Naive B cell (primary cell): ENCODE results near the gene LRMDA. TPM values are rescaled to one million over a fixed set of nuclear protein-coding genes. Genes with fewer than 3 reads are reported as not detected.
A peak's percentile ranks its signal among the peaks of the same experiment; 100 is the strongest.

Source experiments
- ATAC-seq, 2 donors: fragments of 150-1000 bp; cut with Tn5 transposase; 2 replicates each; pipeline ENCODE4 v1.10.0; 2021; ENCODE audit warnings: low read depth in 2 of 2, mild to moderate bottlenecking in 2 of 2, moderate library complexity in 2 of 2
- DNase-seq: peaks from one replicate; pipeline ENCODE4 v3.0.0; 2022
- H3K27ac Mint-ChIP-seq, 6 donors: one replicate each; pipeline ENCODE4 v1.8.0; 2020 to 2022; ENCODE audit warnings: mild to moderate bottlenecking in 6 of 6, mixed read lengths in 6 of 6, moderate library complexity in 5 of 6, inconsistent platforms in 2 of 6
- H3K27me3 Mint-ChIP-seq, 3 donors: one replicate each; pipeline ENCODE4 v1.8.0; 2021 to 2022; ENCODE audit warnings: mixed read lengths in 3 of 3, mild to moderate bottlenecking in 1 of 3
- H3K36me3 Mint-ChIP-seq, 2 donors: one replicate each; pipeline ENCODE4 v1.8.0; 2020 to 2022; ENCODE audit warnings: mixed read lengths in 2 of 2, inconsistent platforms in 1 of 2, mild to moderate bottlenecking in 1 of 2
- H3K4me1 Mint-ChIP-seq, 3 donors: one replicate each; pipeline ENCODE4 v1.8.0; 2020 to 2022; ENCODE audit warnings: mixed read lengths in 3 of 3, inconsistent platforms in 1 of 3, mild to moderate bottlenecking in 1 of 3, moderate library complexity in 1 of 3
- H3K4me3 Mint-ChIP-seq, 8 donors: one replicate each; pipeline ENCODE4 v1.8.0; 2020 to 2022; ENCODE audit warnings: mild to moderate bottlenecking in 8 of 8, mixed read lengths in 8 of 8, moderate library complexity in 8 of 8, inconsistent platforms in 2 of 8
- H3K9me3 Mint-ChIP-seq, 7 donors: one replicate each; pipeline ENCODE4 v1.8.0; 2020 to 2022; ENCODE audit warnings: mixed read lengths in 7 of 7, mild to moderate bottlenecking in 5 of 7, inconsistent platforms in 2 of 7, moderate library complexity in 1 of 7
- polyA plus RNA-seq, 6 donors: library from polyadenylated mRNA; unstranded; fragments of 300-500 nt; fragmentation: Illumina TruSeq; gene quantifications; one replicate each; pipeline ENCODE4 v1.2.3, GENCODE V29; 2021; ENCODE audit warnings: low read depth in 6 of 6

The LRMDA gene
- 1 to 10 TPM in 1 of 6 donors, not detected in 5; 2.1 TPM for polyA plus RNA-seq

DNA sequence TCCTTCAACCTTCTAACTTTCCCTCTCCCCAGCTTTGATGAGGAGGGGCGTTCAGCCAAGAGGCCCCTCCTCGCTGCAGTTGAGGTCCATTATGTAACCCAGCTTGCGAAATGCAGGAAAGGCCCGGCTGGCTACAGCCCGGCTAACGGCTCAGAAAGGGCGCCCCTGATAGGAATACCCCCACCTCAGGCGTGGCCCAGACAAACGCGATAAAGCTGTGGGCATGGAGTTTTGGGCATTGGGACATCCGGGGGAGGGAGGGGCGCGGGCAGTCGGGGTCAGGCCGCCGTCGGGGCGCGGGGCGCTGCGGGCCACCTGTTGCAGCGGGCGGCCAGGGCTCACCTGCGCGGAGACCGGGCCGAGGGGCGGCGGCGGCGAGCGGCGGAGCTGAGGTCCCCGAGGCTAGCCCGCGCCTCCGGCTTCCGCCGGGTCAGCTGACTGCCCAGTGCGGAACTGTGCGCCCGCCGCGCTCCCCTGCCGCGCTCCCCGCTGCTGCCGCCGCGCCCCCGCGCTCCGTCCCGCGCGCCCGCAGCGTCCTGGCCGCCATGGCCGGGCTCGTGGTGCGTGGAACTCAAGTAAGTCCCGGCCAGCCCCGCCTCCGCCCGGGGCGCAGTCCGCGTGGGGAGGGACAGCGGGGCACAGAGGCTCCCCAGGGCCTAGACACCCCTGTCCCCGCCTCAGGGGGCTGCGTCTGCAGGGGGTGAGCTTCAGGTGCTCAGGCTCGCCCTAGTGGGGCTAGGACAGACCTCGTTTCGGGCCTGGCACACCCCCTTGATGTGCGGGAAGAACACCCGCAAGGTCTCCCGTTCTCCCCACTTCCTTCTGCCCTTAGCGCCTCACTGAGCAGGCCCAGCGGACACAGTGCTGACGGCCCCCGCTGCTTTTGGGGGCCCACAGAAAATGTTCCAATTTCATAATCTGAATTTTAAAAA lies at the start of gene LRMDA:
LRMDA (plus strand) TSS at position 445 of the 932 bp plus-strand sequence.
- Mint-ChIP-seq H3K27ac (peak within 1 kb of the TSS in 2 of 6 donors; percentile 2 to 22), H3K9me3 (no peaks in the 10 kb centered on the region), H3K36me3 (no peaks in the 10 kb centered on the region), H3K27me3 (peaks cover 62 to 72% (median 69%) of the 10 kb centered on the region in 3 donors), H3K4me1 (peaks cover 3 to 19% (median 15%) of the 10 kb centered on the region in 3 donors), H3K4me3 (peak within 1 kb of the TSS in 6 of 8 donors; percentile 59 to 87 (median 72))
- no peak for ATAC-seq
- DNase-seq = no peak

DNA sequence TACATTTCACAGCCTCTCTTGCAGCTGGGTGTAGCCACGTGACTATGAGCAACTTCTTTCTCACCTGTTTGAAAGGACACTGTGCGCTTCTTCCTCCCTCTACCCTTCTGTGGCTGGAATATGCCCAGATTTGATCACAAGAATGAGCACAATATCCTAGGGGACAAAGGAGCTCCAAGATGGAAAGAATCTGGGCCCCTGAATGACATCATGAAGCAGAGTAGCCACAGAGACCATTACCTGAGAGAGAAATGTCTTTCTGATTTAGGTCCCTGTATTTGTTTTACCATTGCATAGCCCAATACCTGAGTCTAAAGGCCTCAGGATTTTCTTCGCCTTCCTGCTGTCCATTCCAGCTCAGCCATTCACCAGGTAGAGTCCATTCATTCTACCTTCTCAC lies 45.3 kb upstream of the LRMDA start:
- Mint-ChIP-seq H3K4me3 (no peak overlapping the region), H3K27me3 (peaks cover 40 to 67% (median 67%) of the 10 kb centered on the region in 3 donors), H3K4me1 (no peaks in the 10 kb centered on the region), H3K36me3 (peaks cover 11 to 14% of the 10 kb centered on the region in 2 donors), H3K9me3 (peaks cover 0 to 18% (median 11%) of the 10 kb centered on the region in 7 donors), H3K27ac (no peak overlapping the region)
- no peak for ATAC-seq
- DNase-seq = no peak

DNA sequence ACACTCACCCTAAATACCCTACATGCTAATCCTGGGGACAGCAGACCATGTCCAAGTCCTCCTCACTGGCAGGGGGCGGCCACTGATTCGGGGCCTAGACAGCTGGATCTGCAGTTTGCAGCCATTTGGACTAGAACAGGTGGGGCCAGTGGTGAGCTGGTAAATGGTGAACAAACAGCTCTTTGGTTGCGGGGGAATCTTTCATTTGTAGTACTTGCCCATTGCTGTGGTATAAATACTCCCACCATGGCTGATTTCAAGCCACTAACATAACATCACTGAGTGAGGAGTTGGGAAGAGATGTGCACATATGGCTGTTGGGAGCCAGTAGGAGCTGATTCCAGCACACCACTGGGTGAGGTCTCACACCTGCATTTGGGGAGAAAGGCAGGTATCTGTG lies 43.3 kb upstream of the LRMDA start:
- DNase-seq (no peak), ATAC-seq (no peak)
- H3K9me3 Mint-ChIP-seq = peaks cover 0 to 18% (median 11%) of the 10 kb centered on the region in 7 donors
- no peak overlapping the region for H3K4me3 Mint-ChIP-seq
- H3K4me1 Mint-ChIP-seq = no peaks in the 10 kb centered on the region
- no peak overlapping the region for H3K27ac Mint-ChIP-seq
- H3K36me3 Mint-ChIP-seq = peaks cover 11 to 14% of the 10 kb centered on the region in 2 donors
- H3K27me3 Mint-ChIP-seq = peaks cover 53 to 81% (median 76%) of the 10 kb centered on the region in 3 donors

DNA sequence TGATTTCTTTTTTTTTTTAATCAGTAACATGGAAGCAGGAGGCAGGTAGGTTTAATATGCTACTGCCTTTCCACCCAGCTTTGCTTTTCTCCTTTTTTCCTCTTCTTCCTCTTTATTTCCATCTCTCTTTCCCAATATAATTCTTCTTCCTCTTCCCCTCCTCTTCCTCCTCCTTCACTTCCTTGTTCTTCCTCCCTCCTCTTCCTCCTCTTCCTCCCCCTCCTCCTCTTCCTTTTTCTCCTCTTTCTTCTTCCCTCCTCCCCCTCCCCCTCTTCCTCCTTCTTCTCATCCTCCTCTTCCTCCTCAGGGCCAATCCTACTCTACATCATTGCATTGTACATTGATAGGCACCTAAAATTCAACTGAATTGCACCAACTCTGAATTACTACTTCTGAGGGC lies 41.2 kb upstream of the LRMDA start:
- ATAC-seq (no peak), DNase-seq (no peak)
- no peak overlapping the region for H3K27ac Mint-ChIP-seq
- peaks cover 6 to 8% (median 6%) of the 10 kb centered on the region in 3 donors for H3K4me1 Mint-ChIP-seq
- peaks cover 0 to 18% (median 11%) of the 10 kb centered on the region in 7 donors for H3K9me3 Mint-ChIP-seq
- H3K27me3 Mint-ChIP-seq = peaks cover 72 to 81% (median 75%) of the 10 kb centered on the region in 3 donors
- no peak overlapping the region for H3K4me3 Mint-ChIP-seq
- H3K36me3 Mint-ChIP-seq = peaks cover 15 to 22% of the 10 kb centered on the region in 2 donors

DNA sequence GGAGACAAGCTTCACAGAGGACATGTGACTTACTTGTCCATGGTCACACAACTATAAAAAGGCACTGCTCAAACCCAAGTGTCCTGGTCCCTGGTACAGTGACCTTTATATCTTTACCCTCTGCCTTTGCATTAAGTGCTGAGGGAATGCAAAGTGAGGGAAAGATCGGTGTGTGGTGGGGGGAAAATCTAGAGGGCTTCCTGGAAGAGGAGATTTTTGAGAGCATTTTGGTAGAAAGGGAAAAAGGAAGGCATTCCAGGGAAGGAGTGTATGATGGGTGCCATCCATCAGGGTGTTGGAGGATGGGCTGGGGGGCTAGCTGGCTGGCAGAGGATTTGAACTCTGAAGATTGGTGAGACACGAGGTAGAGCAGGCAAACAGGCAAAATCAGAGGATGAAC lies 39.2 kb upstream of the LRMDA start:
- ATAC-seq (no peak), DNase-seq (no peak)
- no peak overlapping the region for H3K4me3 Mint-ChIP-seq
- H3K9me3 Mint-ChIP-seq = peaks cover 0 to 4% (median 0%) of the 10 kb centered on the region in 7 donors
- no peak overlapping the region for H3K27ac Mint-ChIP-seq
- H3K36me3 Mint-ChIP-seq = peaks cover 4 to 11% of the 10 kb centered on the region in 2 donors
- H3K27me3 Mint-ChIP-seq = peaks cover 59 to 65% (median 63%) of the 10 kb centered on the region in 3 donors
- peaks cover 7 to 11% (median 7%) of the 10 kb centered on the region in 3 donors for H3K4me1 Mint-ChIP-seq

- Mint-ChIP-seq H3K4me1 (peaks cover 7 to 15% (median 7%) of the 10 kb centered on the region in 3 donors), H3K36me3 (peaks cover 4 to 11% of the 10 kb centered on the region in 2 donors), H3K4me3 (no peak overlapping the region), H3K9me3 (peaks cover 0 to 4% (median 0%) of the 10 kb centered on the region in 7 donors), H3K27ac (no peak overlapping the region), H3K27me3 (peaks cover 54 to 63% (median 61%) of the 10 kb centered on the region in 3 donors)
- DNase-seq (no peak), ATAC-seq (no peak)
These were observed 38.7 kb upstream of the LRMDA start for GRCh38 chr10:75392744-75393143.

- Mint-ChIP-seq H3K27me3 (peaks cover 48 to 67% (median 61%) of the 10 kb centered on the region in 3 donors), H3K4me3 (peak overlapping the region in 3 of 8 donors; percentile 22 to 51 (median 29)), H3K4me1 (peaks cover 7 to 15% (median 7%) of the 10 kb centered on the region in 3 donors), H3K9me3 (peaks cover 0 to 4% (median 0%) of the 10 kb centered on the region in 7 donors), H3K27ac (no peak overlapping the region), H3K36me3 (peaks cover 4 to 11% of the 10 kb centered on the region in 2 donors)
- ATAC-seq = no peak
- no peak for DNase-seq
These were observed 37.2 kb upstream of the LRMDA start for GRCh38 chr10:75394221-75394620.

DNA sequence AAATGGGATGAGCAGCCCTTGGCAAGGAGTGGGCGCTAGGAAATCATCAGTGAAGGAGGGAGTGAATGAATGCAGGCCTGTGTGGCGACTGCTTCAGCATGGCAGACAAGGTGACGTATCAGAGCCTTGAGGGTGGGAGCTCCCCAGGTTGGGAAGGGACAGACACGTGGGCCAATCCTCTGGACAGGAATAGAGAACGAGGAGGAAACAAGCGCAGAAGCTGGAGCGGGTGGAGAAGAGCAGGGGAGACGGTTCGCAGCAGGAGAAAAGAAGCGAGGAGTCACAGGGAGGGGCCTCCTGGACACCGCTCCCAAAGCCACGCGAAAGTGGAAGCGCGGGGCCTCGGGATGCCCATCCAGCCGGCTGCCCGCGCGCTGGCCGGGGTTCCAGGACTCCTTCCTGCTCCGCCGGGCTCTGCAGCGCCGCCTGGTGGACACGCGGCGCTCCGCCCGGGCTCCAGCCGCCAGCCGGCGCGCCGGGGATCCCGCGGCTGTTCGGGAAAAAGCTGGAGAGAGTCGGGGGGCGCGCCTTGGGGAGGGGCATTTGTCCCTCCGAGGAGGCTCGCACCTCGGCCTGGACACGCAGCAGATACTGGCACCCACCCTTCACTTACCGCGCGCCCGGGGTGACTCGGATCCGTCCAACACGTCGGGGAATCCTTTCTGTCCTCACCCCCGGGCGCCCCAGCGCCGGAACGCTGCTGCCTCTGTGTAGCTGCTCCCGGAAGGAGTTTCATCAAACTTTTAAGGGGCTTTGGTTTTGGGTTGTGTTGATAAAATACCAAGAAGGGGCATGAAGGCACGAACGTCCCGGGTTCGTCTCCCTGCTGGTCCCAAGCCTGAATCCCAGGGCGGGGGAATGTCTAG lies 36.1 kb upstream of the LRMDA start:
- no peak for ATAC-seq
- peak overlapping the region in 2 of 6 donors; percentile 71 to 96 for H3K27ac Mint-ChIP-seq
- DNase-seq = no peak
- peaks cover 9 to 17% (median 10%) of the 10 kb centered on the region in 3 donors for H3K4me1 Mint-ChIP-seq
- H3K27me3 Mint-ChIP-seq = peaks cover 50 to 67% (median 60%) of the 10 kb centered on the region in 3 donors
- H3K36me3 Mint-ChIP-seq = peaks cover 4 to 11% of the 10 kb centered on the region in 2 donors
- peaks cover 0 to 4% (median 0%) of the 10 kb centered on the region in 7 donors for H3K9me3 Mint-ChIP-seq
- peak overlapping the region in 3 of 8 donors; percentile 13 to 37 (median 28) for H3K4me3 Mint-ChIP-seq

DNA sequence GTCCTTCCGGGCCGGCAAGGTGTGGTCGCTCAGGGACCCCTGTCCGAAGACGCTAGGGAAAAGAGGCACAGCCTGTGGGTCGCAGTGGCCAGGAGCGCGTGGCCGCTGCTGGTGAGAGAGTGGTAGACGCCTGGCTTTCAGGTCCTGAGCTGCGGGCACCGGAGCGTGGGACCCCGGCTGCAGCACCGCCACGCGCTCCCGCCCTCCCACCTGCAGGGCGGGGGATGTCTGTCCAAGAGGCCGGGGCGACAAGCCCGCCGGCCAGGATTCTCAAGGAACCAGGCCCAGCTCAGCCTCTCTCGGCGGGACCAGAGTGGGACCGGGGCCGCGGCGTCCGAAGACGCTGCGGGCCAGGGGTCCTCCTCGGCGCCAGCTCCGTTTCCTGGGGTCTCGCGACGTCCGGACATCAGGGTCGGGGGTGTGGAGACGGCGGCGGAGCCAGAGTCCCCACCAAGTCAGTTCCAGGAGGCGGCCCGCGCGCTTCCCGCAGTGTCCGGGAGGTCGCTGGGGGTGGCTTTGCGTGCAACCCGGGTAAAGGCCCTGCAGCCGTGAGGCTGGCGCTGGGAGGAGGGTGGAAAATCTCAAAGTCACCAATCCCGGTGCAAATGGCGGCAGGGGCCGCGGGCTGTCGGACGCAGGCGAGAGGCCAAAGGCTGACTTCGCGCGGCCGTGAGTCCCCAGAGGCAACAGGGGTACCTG lies 35.3 kb upstream of the LRMDA start:
- Mint-ChIP-seq H3K27ac (no peak overlapping the region), H3K4me1 (peaks cover 11 to 21% (median 16%) of the 10 kb centered on the region in 3 donors), H3K9me3 (peaks cover 0 to 4% (median 0%) of the 10 kb centered on the region in 7 donors), H3K27me3 (peaks cover 50 to 67% (median 59%) of the 10 kb centered on the region in 3 donors), H3K4me3 (no peak overlapping the region), H3K36me3 (peaks cover 4 to 11% of the 10 kb centered on the region in 2 donors)
- ATAC-seq (no peak), DNase-seq (no peak)

- H3K36me3 Mint-ChIP-seq = peaks cover 4 to 11% of the 10 kb centered on the region in 2 donors
- peak overlapping the region in 1 of 8 donors; percentile 68 for H3K4me3 Mint-ChIP-seq
- peaks cover 11 to 22% (median 16%) of the 10 kb centered on the region in 3 donors for H3K4me1 Mint-ChIP-seq
- no peak for ATAC-seq
- H3K27me3 Mint-ChIP-seq = peaks cover 44 to 63% (median 53%) of the 10 kb centered on the region in 3 donors
- H3K27ac Mint-ChIP-seq = no peak overlapping the region
- peaks cover 0 to 4% (median 0%) of the 10 kb centered on the region in 7 donors for H3K9me3 Mint-ChIP-seq
- no peak for DNase-seq
These were observed 34.6 kb upstream of the LRMDA start for GRCh38 chr10:75396631-75397495.

DNA sequence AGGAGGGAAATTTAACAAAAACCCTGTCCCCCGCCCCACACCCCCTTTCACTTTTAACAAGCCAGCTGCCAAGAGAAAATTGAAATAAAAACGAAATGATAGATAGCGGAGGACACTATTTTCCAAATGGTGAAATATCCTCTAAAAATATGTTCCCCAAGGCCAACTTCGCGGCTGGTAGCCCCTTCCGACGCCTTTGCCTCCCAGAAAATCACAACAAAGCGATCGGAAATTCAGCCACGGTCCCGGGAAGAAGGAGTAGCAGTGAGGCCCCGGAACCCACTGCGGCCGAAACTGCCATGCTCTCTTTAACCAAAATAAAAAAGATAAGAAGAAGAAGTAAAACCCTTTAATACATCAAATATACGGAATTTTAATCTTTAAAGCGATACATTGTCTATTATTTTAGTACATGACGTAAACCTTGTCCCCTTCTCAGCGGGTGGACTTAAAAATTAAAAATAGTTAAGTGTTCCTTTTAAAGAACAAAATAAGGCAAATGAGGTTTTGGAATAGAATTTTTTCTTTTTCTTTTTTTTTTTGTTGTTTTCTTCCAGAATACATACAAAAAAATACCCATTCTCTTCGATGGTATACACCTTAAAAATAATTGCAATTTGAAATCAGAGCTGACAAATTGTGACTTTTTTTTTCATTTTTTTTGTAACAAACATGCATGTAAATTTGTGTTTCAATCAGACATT lies 33.8 kb upstream of the LRMDA start:
- ATAC-seq = no peak
- Mint-ChIP-seq H3K4me1 (peaks cover 16 to 29% (median 24%) of the 10 kb centered on the region in 3 donors), H3K9me3 (peaks cover 0 to 4% (median 0%) of the 10 kb centered on the region in 7 donors)

More for the DNA sequence above, 33.8 kb upstream of the LRMDA start:
- H3K27ac Mint-ChIP-seq = no peak overlapping the region
- H3K4me3 Mint-ChIP-seq = peak overlapping the region in 3 of 8 donors; percentile 33 to 68 (median 36)
- peaks cover 4 to 17% of the 10 kb centered on the region in 2 donors for H3K36me3 Mint-ChIP-seq
- no peak for DNase-seq
- H3K27me3 Mint-ChIP-seq = peaks cover 43 to 63% (median 53%) of the 10 kb centered on the region in 3 donors
